ENCODE data around the gene ITGBL1. TPM values are rescaled to one million over a fixed set of nuclear protein-coding genes. Genes with fewer than 3 reads are reported as not detected.

Gene ITGBL1
- total RNA-seq, 4 donors from 2014 or later, result 1.8 to 19.4 (median 2.6) TPM; not detected in 1

DNA sequence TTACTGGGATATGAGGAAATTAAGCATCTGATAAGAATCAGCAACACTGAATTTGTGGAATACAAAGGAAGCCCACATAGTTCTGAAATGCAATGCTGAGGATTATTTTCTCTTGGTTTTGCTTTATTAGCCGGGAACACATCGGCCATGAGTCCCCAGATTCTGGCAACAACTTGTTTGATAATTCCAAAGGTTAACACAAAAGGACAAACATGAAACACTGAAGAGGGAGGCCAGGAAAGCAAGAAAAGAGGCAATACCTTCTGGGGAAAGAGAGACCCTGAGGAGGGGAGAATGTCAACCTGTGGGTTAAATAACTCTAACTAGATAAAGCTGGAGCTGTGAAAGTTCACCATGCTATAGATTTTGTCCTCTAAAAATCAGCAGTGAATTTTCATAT is 285.9 kb downstream of the ITGBL1 start:
- H3K9me3 ChIP-seq, result no peaks in the 10 kb centered on the region
- H3K4me1 ChIP-seq, result no peaks in the 10 kb centered on the region
- no peaks in the 10 kb centered on the region for H3K36me3 ChIP-seq
- no peak overlapping the region for H3K4me3 ChIP-seq
- DNase-seq, result no peak
- H3K27me3 ChIP-seq, result no peaks in the 10 kb centered on the region
- intact Hi-C loops (cut with DNase I; ENCODE audit: low total_unique reads), result no loop called here
- no peak overlapping the region for H3K27ac ChIP-seq
- TF ChIP-seq, protein P1, sequence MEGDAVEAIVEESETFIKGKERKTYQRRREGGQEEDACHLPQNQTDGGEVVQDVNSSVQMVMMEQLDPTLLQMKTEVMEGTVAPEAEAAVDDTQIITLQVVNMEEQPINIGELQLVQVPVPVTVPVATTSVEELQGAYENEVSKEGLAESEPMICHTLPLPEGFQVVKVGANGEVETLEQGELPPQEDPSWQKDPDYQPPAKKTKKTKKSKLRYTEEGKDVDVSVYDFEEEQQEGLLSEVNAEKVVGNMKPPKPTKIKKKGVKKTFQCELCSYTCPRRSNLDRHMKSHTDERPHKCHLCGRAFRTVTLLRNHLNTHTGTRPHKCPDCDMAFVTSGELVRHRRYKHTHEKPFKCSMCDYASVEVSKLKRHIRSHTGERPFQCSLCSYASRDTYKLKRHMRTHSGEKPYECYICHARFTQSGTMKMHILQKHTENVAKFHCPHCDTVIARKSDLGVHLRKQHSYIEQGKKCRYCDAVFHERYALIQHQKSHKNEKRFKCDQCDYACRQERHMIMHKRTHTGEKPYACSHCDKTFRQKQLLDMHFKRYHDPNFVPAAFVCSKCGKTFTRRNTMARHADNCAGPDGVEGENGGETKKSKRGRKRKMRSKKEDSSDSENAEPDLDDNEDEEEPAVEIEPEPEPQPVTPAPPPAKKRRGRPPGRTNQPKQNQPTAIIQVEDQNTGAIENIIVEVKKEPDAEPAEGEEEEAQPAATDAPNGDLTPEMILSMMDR (IDR thresholded peaks at IDR 0.05), result no peak
- no peak for TF ChIP-seq POLR2A (IDR thresholded peaks at IDR 0.05)

DNA sequence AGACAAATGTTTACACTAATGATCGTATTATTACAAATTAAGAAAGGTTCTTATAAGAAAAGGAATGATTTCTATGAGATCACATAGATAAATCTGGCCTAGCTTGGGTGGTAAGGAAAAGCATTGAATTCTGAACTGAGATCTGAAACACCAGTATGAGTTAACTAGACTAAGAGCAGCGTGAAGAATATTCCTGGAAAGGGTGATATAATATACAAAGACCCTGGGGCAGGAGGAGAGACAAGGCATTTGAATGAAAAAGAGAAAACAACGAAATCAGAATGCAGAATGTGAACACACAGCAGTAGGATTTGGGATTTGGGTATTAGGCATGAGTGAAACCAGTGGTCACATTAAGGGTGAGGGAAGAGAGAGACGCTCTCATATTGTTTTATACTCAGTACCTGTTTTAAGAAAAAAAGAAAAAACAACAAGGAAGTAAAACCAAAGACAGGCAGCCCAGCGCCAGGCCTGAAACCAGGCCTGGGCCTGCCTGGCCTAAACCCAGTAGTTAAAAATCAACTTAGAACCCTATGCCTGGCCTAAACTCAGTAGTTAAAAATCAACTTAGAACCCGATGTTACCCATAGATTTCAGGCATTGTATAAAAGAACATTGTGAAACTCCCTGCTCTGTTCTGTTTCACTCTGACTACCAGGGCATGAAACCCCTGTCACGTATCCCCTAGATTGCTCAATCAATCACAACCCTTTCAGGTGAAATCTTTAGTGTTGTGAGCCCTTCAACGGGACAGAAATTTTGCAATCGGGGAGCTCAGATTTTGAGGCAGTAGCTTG is 287.1 kb downstream of the ITGBL1 start:
- H3K9me3 ChIP-seq, result no peaks in the 10 kb centered on the region
- DNase-seq, result no peak
- H3K4me3 ChIP-seq, result no peak overlapping the region
- no peak for TF ChIP-seq POLR2A (IDR thresholded peaks at IDR 0.05)
- TF ChIP-seq, protein P1 (IDR thresholded peaks at IDR 0.05), result no peak
- H3K27me3 ChIP-seq, result no peaks in the 10 kb centered on the region
- H3K4me1 ChIP-seq, result no peaks in the 10 kb centered on the region
- intact Hi-C loops (cut with DNase I; ENCODE audit: low total_unique reads), result no loop called here
- no peaks in the 10 kb centered on the region for H3K36me3 ChIP-seq
- H3K27ac ChIP-seq, result no peak overlapping the region

DNA sequence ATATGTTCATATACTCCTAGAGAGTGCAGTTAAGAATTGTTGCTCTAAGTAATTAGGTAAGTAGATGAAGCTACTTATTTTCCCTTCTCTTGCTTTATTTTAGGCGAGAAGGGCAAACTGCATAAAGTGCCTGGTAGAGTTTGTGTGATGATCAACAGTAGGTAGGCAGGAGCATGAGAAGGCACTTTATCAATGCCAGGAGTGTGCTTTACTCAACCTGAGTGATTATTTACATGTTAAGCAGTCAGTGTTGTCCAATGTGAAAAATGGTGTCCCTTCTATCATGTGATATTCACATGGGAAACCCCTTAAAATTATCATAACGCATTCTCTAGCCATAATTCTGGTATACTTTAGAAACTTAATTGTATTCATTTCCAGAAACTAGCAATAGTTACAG is 294.0 kb downstream of the ITGBL1 start:
- TF ChIP-seq POLR2A (IDR thresholded peaks at IDR 0.05), result no peak
- TF ChIP-seq, protein P1 (IDR thresholded peaks at IDR 0.05), result no peak
- Histone ChIP-seq H3K27me3 (no peaks in the 10 kb centered on the region), H3K36me3 (no peaks in the 10 kb centered on the region), H3K4me3 (no peak overlapping the region), H3K9me3 (no peaks in the 10 kb centered on the region), H3K4me1 (no peaks in the 10 kb centered on the region), H3K27ac (no peak overlapping the region)
- intact Hi-C loops (cut with DNase I; ENCODE audit: low total_unique reads), result no loop called here
- DNase-seq, result no peak

DNA sequence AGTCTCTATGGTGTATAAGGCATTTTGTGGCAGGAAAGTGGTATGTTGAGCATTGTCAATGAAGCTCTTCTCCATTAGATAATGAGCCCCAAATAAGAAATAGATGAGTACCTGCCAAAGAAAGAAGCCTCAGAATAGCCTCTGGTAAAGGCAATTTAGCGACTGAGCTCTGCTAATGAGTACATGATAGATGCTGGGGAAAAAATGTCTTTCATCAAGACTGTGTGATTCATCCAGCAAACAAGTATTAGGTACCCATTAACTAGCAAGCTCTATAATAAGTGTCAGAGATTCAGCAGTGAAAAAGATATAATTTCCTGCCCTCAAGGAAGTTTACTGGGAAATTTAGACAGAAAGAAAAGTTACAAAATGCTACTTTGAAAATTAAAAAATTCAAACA is 294.6 kb downstream of the ITGBL1 start:
- Histone ChIP-seq H3K4me1 (no peaks in the 10 kb centered on the region), H3K27ac (no peak overlapping the region), H3K9me3 (no peaks in the 10 kb centered on the region), H3K27me3 (no peaks in the 10 kb centered on the region), H3K4me3 (no peak overlapping the region), H3K36me3 (no peaks in the 10 kb centered on the region)
- no peak for DNase-seq
- TF ChIP-seq, protein P1 (IDR thresholded peaks at IDR 0.05), result no peak
- TF ChIP-seq POLR2A (IDR thresholded peaks at IDR 0.05), result no peak
- intact Hi-C loops (cut with DNase I; ENCODE audit: low total_unique reads), result no loop called here

DNA sequence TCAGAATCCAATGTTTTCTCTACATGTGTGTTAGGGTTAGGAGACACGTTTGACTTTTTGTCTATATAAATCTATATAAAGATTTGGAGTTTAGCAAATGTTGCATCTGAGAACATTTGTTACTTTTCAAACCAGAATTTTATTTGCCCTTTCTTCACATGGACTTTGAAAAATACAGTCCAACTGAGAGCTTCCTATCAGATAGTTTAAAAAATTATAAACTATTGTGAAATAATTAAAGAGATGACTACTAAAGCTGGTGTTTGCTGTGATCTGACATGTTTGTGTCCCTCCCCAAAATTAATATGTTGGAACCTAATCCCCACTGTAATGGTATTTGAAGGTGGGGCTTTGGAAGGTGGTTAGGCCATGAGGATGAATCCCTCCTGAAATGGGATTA is 297.1 kb downstream of the ITGBL1 start:
- H3K4me1 ChIP-seq, result no peaks in the 10 kb centered on the region
- no peak for DNase-seq
- H3K36me3 ChIP-seq, result no peaks in the 10 kb centered on the region
- no peak overlapping the region for H3K27ac ChIP-seq
- H3K9me3 ChIP-seq, result no peaks in the 10 kb centered on the region
- H3K4me3 ChIP-seq, result no peak overlapping the region
- intact Hi-C loops (cut with DNase I; ENCODE audit: low total_unique reads), result no loop called here
- H3K27me3 ChIP-seq, result no peaks in the 10 kb centered on the region
- no peak for TF ChIP-seq POLR2A (IDR thresholded peaks at IDR 0.05)
- TF ChIP-seq, protein P1 (IDR thresholded peaks at IDR 0.05), result no peak
